Activated CD8-positive, alpha-beta memory T cell treated with anti-CD3 and anti-CD28 coated beads for 1 hour (primary cell): ENCODE results near the gene TRIM69.
"Not testable (repeated sequence)": the region's sequence is repeated elsewhere in the genome, so short reads cannot be mapped to it uniquely, and the experiment has no call there.

Experiments
- DNase-seq, 2 donors: peaks; one replicate each; pipeline ENCODE4 v3.0.0-alpha.2; 2020; ENCODE audit warnings: low read depth in 1 of 2; ENCODE audit errors: extremely low read depth in 1 of 2

TRIM69 gene

DNA sequence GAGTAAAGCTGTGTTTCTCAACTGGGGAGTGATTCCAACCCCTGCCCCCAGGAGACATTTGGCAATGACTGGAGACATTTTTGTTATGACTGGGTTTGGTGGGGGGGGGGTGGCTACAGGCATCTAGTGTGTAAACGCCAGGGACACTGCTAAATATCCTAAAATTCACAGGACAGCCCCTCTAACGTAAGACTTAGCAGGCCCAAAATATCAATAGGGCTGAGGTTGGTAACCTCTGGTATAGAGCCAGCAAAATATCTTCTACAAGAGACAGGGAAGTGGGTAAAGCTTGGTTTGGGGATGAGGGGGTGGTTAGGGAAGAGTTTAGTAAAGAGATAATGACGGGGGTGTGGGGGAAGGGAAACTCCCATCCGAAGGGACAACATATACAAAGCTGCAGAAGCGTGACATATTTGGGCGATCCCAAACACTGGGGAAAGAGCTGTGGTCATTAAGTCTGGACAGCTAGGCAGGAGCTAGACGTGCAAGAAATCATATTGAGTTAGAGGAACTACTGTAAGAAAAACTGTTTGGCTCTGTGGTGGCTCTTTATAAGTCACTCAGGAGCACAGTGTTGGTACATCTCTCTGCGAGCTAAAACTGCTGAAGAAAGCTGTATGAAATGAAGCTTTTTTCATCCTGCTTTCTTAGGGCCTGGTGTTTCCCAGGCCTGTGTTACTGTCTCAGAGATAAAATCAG is 697 bp upstream of the TRIM69 start:
- DNase-seq = no peak

DNA sequence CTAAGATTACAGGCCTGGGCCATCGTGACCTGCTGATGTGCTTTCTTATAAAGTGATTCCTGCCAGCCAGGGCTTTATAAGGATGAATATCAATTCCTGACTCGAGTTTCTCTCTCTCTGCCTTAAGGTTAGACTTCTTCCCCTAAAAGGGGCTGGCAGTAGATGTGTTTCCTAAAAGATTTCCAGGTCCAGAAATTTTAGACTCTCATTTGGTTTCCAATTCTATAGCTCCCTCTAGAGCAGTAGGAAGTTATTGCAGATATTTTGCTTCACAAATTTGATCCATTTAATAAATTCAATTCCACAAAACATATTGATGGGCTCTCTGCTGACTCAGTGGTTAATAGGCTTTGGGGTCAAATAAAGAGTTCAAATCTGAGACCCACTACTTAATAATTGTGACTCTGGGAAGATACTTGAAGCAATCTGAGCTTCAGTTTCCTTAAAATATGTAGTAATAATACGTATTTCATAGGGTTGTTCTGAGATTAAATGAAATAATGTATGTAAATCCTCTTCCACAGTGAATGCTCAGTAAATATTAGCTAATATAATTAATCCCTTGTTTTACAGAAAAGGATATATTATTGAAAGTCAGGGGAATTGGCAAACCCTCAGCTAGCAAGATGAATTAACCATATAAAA is 2.1 kb downstream of the TRIM69 start:
- DNase-seq = no peak

DNA sequence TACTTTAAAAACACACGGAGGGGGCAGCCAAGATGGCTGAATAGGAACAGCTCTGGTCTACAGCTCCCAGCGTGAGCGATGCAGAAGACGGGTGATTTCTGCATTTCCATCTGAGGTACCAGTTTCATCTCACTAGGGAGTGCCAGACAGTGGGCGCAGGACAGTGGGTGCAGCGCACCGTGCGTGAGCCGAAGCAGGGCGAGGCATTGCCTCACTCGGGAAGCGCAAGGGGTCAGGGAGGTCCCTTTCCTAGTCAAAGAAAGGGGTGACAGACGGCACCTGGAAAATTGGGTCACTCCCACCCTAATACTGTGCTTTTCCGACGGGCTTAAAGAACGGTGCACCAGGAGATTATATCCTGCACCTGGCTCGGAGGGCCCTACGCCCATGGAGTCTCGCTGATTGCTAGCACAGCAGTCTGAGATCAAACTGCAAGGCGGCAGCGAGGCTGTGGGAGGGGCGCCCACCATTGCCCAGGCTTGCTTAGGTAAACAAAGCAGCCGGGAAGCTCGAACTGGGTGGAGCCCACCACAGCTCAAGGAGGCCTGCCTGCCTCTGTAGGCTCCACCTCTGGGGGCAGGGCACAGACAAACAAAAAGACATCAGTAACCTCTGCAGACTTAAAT is 3.0 kb downstream of the TRIM69 start:
- not testable (repeated sequence) for DNase-seq

DNA sequence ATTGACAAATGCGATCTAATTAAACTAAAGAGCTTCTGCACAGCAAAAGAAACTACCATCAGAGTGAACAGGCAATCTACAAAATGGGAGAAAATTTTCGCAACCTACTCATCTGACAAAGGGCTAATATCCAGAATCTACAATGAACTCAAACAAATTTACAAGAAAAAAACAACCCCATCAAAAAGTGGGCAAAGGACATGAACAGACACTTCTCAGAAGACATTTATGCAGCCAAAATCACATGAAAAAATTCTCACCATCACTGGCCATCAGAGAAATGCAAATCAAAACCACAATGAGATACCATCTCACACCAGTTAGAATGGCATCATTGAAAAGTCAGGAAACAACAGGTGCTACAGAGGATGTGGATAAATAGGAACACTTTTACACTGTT is 7.1 kb downstream of the TRIM69 start:
- not testable (repeated sequence) for DNase-seq

DNA sequence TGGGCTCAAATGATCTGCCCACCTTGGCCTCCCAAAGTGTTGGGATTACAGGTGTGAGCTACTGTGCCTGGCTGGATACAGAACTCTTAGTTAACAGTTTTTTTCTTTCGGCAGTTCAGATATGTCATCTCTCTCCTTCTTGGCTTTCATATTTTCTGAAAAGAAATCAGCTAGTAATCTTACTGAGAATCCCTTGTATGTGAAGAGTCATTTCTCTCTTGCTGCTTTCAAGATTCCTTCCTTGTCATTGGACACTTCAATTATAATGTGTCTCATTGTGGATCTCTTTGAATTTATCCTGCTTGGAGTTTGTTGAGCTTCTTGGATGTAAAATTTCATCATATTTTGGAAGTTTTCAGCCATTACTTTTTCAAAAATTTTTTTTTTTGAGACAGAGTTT is 17.0 kb downstream of the TRIM69 start:
- DNase-seq = no peak

DNA sequence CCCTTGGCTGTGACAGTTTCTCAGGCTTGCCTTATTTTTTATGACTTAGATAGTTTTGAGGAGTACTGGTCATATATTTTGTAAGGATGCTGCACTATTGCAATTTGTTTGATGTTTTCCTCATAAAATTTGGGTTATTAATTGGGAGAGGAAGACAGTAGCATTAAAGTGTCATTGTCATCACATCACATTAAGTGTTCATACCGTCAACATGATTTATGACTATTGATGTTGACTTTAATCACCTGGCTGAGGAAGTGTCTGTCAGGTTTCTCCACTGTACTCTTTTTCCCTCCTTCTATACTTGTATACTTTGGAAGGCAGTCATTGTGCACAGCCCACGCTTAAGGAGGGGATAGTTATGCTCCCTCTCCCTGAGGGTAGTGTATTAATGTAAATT is 26.9 kb downstream of the TRIM69 start:
- DNase-seq = no peak

DNA sequence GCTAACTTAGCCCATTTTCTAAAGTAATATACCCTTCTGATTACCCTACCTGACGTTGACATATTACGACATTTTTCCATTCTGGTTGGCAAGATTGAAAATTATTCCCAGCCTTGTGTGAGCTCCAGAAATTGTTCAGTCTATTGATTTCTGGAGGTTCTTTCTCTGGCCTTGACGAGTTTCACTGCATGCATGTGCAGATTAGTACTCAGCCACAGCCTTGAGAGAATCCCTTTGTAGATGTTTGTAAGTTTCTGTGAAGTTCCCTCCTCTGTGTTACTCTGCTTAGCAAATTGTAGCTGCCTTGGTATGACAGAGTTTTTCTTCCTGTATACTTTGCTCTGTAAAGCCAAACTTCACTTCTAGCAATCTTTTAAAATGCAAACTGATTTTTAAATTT is 27.5 kb downstream of the TRIM69 start:
- no peak for DNase-seq

DNA sequence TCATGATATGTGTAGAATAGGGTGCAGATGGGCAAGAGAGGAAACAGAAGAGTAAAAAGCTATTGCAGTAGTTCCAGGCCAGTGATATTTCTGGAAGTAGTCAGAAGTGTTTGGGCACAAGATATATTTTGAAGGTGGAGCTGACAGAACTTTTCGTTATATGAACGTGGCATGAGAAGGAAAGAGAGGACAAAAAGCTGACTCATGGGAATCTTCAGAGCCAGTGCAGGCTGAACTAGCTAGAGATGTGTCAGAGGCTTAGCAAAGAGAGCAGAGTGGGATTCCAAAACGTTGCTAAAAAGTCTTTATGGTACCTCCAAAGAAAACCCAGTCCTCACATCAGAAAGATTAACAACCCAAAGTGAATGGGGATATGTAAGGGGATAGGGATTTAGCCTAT is 28.7 kb downstream of the TRIM69 start:
- DNase-seq = no peak

DNA sequence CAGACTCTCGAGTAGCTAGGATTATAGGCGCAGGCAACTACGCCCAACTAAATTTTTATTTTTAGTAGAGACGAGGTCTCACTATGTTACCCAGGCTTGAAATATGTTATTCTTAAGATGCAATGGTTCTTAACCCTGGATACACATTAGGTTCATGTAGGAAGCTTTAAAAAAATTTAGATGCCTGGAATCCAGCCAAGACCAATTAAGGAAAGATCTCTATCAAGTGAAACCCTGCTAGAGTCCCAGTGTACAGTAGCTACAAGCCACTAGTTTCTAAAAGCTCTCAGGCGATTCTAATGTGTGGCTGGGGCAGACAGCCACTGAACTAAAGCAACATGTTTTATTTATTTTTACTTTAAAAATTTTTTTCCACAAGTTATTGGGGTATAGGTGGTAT is 33.2 kb downstream of the TRIM69 start:
- DNase-seq = no peak

DNA sequence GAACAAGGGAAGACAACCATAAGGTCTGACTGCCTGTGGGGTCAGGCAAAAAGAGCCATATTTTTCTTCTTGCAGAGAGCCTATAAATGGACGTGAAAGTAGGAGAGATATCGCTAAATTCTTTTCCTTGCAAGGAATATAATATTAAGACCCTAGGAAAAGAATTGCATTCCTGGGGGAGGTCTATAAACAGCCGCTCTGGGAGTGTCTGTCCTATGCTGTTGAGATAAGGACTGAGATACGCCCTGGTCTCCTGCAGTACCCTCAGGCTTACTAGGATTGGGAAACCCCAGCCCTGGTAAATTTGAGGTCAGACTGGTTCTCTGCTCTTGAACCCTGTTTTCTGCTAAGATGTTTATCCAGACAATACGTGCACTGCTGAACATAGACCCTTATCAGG is 34.4 kb downstream of the TRIM69 start:
- not testable (repeated sequence) for DNase-seq

DNA sequence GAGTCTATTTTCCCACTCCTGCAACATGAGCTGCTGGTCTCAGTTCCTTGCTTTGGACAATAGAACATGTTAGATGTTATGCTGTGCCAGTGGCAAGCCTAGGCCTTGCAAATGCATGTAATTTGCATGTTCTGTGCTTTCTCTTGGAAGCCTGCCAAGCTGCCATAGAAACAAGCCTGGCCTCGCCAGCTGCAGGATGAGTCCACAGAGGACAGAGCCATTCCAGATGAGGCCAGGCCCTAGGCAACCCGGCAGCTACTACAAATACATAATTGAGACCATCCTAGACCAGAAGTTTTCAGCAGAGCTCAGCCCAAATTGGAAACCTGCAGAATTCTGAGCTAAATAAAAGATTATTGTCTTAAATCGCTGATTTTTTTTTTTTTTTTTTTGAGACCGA is 39.6 kb downstream of the TRIM69 start:
- no peak for DNase-seq

DNA sequence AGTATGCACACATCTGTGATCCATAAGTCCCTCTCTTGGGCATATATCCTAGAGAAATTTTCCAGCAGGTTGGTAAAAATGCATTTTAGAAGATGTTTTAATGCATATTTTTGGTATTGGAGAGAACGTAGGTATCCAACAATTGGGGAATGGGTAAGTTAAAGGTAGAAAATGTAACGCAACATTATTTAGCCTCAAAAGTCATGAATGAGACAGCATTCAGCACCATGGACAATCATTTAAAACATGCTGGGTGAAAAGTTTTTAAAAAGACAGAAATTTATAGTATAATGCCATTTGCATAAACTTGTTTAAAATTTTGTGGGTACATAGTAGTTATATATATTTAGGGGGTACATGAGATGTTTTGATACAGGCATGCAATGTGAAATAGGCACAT is 43.4 kb downstream of the TRIM69 start:
- DNase-seq = no peak

DNA sequence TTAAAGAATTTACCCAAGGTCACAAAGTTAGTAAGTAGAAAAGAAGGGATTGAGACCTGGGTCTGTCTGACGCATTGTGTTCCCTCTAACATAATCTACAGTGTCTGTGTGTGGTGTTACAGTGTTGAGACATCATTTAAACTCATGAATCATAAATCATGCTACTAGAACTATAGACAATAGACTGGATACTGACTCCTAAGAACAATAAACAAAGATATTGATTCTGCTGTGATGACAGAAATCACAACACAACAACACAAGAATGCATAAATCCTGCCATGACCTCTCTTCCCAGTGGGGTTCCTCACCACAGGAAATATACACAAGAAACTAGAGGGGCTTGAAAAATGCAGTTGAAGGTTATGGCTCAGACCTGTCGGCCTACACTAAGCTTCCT is 44.3 kb downstream of the TRIM69 start:
- no peak for DNase-seq

DNA sequence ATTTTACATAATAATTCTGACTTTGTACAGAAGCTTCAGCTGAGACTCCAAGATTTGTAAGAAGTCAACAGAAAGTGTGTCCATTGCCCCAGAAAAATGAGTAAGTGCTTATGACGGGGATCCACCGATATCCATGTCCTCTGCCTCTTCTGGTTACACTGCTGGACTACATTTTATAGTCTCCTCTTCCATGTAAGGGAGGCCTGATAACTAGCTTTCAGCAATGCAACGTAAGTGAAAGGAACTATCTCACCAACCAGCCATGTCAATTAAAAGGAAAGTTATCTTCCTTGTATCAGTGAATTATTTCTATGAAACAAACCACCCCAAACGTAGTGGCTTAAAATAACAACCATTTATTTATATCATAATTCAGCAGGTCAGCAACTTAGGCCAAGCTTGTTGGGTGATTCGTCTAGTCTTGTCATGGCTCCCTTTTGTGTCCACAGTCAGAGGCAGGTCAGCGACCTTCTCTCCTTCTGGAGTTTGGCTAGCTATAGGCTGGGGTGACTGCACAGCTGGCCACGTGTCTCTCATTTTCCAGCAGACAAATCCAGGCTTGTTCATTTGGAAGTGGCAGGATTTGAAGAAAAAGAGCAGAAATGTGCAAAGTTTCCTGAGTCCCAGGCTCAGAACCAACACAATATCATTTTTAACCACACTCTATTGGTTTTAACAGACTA is 44.9 kb downstream of the TRIM69 start:
- no peak for DNase-seq

DNA sequence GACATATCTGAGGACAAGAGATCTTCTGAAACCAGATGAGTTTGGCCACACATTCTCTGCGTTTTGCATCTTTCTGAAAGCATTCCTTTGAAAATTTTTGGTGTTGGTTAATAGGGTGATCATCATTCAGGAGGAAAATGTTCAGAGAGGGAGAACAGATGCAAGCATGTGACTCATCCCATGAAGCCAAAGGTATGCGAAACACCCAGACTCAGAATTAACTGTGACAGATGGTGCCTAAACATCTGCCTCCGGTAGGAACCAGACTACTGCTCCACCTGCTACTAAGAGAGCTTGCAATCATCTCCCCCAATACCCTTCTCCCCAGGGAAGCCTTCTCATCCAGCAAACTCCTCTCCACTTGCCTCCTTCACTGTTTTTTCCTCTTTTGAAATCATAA is 46.2 kb downstream of the TRIM69 start:
- no peak for DNase-seq

DNA sequence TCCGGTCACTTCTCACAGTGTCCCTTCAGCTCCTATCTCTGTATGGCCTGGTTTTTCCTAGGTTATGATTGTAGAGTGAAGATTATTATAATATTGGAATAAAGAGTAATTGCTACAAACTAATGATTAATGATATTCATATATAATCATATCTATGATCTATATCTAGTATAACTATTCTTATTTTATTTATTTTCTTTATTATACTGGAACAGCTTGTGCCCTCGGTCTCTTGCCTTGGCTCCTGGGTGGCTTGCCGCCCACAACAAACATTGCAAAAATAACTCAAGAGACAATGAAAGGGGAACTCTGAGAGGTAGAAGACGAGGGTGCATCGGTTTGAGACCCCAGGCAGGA is 48.6 kb downstream of the TRIM69 start:
- DNase-seq = not testable (repeated sequence)

DNA sequence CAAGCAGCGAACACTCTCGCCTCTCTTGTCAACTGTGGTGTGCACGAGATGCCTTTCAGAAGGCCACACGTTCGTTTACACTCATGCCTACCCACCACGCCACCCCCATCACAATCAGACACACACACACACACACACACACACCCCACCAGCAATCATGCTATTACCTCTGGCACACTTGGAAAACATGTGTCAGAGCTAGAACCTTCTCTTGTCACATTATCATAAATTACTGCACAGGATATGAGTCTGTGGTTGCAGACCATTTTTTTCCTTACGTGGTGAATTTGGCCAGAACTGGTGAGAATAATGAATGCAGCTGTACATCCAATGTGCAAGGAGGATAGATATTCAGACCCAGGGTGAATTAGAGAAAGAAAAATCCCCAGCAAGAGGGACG is 52.4 kb downstream of the TRIM69 start:
- DNase-seq = no peak

DNA sequence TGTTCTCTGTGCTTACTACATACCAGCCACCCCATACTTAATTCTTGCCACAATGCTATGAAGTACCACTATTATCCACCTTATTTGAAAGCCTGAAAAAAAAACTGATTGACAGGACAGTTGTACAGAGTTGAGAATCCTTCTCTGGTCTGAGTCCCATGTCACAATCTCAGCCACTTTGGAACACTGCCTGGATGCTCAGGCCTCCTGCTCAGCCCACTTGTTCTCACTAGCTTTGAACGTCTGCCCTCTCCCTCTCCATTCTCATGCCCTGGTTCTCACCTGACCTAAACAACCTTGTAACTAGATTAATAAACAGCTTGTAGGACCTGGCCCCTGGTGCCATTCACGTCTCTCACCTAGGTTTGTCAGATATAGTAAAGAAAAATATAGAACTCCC is 53.9 kb downstream of the TRIM69 start:
- DNase-seq = no peak

DNA sequence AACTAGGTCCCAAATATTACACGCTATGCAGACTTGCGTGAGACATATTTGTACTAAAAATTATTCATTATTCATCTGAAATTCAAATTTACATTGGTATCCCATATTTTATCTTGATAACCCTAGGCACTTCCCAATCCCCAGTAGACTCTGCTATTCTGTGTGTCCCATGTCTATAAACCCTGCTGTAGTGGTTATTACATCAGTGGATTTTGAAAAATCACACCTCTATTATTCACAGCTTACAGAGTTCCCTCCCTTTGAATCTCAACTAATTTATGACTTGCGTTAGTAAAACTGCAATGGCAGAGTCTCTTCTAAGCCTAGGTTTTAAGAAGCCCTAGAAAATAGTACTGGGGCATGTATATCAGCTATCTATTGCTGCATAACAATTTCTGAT is 54.3 kb downstream of the TRIM69 start:
- DNase-seq = no peak

DNA sequence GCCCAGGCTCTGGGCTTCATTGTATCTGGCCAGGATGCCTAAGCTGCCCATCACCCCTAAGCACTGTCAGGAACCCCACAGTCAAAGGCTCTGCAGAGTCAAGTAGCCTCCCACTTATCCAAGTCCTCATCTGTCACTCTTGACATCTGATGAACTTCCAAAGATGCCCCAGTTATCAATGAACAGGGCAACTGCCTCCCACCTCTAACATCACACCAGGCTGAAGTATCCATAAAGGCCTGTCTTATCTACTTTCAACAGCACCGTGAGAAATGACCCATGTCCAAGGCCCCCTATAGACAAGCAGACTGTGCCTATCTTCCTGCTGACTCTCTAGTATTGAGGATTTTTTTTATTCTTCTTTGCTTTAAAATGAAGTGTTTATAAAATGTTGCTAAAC is 56.4 kb downstream of the TRIM69 start:
- no peak for DNase-seq

DNA sequence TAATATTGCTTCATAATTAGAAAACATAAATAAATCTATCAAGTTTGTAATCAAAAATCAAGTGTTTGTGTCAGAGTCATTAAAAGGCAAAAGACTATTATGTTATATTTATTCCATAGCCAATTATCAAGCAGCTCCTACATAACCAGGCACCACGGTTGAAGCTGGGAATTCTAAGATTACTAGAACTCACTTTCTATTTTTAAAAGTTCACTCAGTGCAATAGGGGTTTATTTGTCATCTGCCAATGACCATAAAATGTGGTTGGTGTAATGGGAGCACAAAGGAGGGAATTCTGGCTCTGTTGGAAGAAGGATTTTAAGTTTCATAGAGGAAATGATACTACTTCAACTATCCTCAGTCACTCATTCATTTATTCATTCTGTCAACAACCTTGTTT is 57.7 kb downstream of the TRIM69 start:
- DNase-seq = no peak

DNA sequence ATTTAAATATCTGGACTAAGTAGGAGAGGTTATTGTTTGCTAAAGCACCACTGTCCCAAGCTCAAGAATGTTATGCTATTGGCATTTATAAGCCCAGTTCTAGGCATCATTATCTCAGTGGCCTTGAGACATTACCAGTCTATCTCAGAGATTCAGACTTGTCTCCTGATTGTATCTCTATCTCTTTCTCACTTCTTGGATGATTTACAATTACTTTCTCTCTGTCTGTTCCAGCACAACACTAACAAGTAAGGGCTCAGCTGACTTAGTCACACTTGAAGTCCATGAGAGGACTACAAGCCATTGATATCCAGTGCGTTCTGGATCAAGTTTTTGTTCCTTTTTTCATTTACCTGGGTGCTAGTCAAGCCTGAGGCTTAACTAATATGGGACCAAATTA is 60.2 kb downstream of the TRIM69 start:
- DNase-seq = no peak
